Caki2 (cell line): ENCODE results near the gene RUFY1. TPM values are rescaled to one million over a fixed set of nuclear protein-coding genes. Genes with fewer than 3 reads are reported as not detected.
"Not testable (repeated sequence)": the region's sequence is repeated elsewhere in the genome, so short reads cannot be mapped to it uniquely, and the experiment has no call there.

Experiments
- DNase-seq: peaks from one replicate; pipeline ENCODE4 v3.0.0-alpha.2; 2015; ENCODE audit warnings: low read depth
- in situ Hi-C: cut with HindIII; loops from 2 replicates; pipeline ENCODE4 v1.10.0; 2016; ENCODE audit warnings: low sequenced_read_pairs, low pct_unique_long_range_greater_than_20kb, mixed read lengths
- total RNA-seq: library from RNA; depleted of rRNA; stranded (reverse); fragments of >200 nt; shearing (Covaris generic); gene quantifications from 2 replicates; pipeline ENCODE4 v1.2.3, GENCODE V29; 2014; ENCODE audit warnings: low replicate concordance

Gene RUFY1
- total RNA-seq, 1 experiment from 2014 or later = 31.7 TPM

GRCh38 chr5:179530069-179530998 lies 20.0 kb upstream of the RUFY1 start:
- in situ Hi-C loops = no loop called here
- no peak for DNase-seq

- in situ Hi-C loops = no loop called here
- no peak for DNase-seq
These were observed 17.3 kb upstream of the RUFY1 start for GRCh38 chr5:179533024-179533423.

DNA sequence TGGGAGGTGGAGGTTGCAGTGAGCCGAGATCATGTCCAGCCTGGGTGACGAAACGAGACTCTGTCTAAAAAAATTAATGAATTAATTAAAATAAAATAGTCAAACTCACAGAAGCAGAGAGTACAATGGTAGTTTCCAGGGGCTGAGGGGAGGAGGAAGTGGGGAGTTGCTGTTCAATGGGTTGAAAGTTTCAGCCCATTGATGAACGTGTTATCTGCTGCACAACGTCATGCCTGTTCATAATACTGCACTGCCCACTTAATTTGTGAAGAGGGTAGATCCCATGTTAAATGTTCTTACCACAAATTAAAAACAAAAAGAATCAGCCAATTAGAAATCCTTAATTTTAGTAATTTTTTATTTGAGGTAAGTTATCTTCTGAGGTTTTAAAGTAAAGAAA lies 16.4 kb upstream of the RUFY1 start:
- DNase-seq = no peak
- in situ Hi-C loops = no loop called here

GRCh38 chr5:179534431-179534830 lies 15.9 kb upstream of the RUFY1 start:
- in situ Hi-C loops = no loop called here
- no peak for DNase-seq

DNA sequence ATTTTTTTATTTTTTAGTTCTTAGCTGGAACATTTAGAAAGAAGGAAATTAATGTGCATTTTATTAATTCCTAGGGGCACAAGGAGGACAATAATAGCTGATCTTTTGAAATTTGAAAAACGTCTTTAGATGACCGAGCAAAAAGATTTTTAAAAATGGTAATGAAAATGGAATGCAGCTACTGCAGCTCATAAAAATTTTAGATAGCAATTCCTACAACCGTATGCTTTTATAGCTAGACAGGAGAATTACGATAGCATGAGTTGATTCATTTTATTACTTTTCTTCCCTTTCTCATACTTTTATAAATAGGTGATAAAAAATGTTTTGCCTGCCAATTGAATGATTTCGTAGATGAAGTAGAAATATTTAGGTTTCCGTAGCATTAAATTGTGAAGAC lies 13.7 kb upstream of the RUFY1 start:
- no peak for DNase-seq
- in situ Hi-C loops = no loop called here

DNA sequence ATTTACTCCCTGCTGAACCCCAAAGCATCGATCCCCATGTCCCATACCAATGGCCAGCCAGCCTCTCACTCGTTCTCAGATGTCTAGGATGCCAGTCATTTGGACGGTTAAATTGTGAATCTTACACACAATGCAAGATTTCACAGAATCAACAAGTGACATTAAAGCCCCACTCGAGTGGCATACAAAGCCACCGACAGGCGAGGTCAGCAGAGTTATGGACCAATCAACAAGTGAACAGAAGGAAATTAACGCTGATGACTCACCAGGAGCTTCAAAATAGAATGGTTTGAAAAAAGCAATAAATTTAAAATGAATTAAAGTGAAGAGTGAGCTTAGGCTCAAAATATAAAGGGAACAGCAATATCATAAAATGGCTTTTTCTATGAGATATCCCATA lies 8.2 kb upstream of the RUFY1 start:
- no peak for DNase-seq
- in situ Hi-C loops = no loop called here

GRCh38 chr5:179543275-179543674 lies 7.1 kb upstream of the RUFY1 start:
- DNase-seq, in situ Hi-C loops: not testable (repeated sequence)

DNA sequence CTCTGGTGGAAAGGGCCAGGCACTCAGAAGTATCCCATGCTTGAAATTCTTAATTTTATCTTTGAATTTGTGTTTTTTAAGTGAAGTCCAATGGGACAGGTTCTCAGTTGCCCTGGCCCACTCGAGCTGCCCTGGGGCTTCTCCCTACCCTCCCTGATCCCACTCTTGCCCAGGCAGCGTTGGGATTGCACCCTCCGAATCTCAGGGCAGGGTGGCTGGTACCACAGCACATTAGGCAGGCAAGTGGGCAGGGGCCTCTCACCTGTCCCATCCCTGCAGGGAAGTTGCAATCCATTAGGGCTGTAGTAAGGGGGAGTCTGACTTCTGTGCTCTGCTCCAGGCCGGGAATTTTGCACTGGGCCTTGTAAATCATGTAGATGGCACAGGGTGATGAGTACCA lies 2.7 kb downstream of the RUFY1 start:
- in situ Hi-C loops = no loop called here

GRCh38 chr5:179553875-179554274 lies 3.5 kb downstream of the RUFY1 start:
- DNase-seq = peak; percentile 85
- in situ Hi-C loops = no loop called here

More for the DNA sequence above, 2.7 kb downstream of the RUFY1 start:
- DNase-seq = no peak

DNA sequence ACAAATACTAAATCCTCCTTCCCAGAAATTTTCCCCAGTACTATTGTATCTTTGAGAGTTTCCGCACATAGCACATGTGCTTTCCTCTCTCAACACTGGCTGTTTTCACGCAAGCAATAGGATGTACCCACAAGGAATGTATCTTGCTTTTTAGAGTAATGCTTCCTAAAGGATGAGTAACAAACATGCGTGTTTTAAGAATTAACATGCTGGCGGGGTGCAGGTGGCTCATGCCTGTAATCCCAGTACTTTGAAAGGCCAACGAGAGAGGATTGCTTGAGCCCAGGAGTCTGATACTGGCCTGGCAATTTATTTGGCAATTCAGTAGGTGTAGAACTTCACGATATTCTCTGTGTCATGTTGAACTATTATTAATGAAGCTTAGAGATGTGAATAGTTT lies 4.6 kb downstream of the RUFY1 start:
- no peak for DNase-seq
- in situ Hi-C loops = no loop called here

- in situ Hi-C loops, DNase-seq: not testable (repeated sequence)
These were observed 8.0 kb downstream of the RUFY1 start for GRCh38 chr5:179558261-179558799.

GRCh38 chr5:179558932-179559283 lies 8.6 kb downstream of the RUFY1 start:
- in situ Hi-C loops = no loop called here
- no peak for DNase-seq

- peak; percentile 99 for DNase-seq
- in situ Hi-C loops = no loop called here
These were observed 9.2 kb downstream of the RUFY1 start for GRCh38 chr5:179559284-179560252.

DNA sequence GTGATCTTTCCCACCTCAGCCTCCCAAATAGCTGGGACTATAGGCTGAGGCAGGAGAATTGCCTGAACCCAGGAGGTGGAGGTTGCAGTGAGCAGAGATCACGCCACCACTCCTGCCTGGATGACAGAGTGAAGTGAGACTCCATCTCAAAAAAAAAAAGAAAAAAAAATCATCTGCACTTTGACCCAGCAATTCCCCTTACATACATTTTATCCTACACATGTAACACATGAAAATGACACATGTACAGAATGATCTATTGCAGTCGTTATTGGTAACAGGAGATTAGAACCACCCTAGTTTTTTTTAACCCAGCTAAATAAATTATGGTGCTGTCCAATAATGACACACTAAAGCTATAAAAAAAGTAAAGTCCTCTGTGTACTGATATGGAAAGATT lies 14.2 kb downstream of the RUFY1 start:
- no peak for DNase-seq
- in situ Hi-C loops = no loop called here

DNA sequence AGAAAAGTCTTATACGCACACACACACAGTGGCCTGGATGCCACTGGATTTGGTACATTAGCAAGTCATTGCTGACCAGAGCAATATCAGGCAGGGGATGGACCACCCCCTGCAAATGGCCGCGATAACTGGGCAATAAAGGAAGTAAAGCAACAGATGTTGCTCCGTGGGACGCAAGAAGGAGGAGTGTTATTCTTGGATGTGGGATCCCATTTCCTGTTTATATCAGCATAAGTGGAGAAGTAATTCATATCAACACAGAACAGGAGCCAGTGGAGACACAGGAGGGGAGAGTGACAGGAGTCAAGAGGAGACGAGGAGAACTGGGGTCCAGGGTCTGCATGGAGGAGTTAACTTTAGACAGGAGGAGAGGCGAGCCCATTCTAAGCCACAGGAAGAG lies 18.4 kb downstream of the RUFY1 start:
- in situ Hi-C loops = no loop called here
- no peak for DNase-seq

DNA sequence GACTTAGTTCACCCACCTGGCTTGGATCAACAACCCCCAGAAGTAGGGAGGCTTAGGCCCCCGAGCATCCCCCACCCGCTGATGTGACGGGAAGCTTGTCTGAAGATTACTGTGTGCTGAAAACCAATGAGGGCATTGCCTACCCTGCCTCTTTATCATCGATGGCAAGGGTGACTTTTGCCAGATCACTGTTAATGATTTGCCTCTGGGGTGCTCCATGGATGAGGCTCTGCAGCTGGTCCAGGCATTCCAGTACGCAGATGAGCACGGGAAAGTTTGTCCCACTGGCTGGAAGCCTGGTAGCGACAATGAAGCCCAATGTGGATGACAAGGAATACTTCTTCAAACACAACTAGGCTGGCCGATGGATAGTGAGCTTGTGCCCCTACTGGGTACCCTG lies 22.0 kb downstream of the RUFY1 start:
- no peak for DNase-seq
- in situ Hi-C loops = no loop called here

- no peak for DNase-seq
- in situ Hi-C loops = no loop called here
These were observed 27.1 kb downstream of the RUFY1 start for GRCh38 chr5:179577286-179577960.

GRCh38 chr5:179585941-179586401 lies 35.6 kb downstream of the RUFY1 start:
- no peak for DNase-seq
- in situ Hi-C loops = no loop called here
